HG03432 (cell line): Measurements from ENCODE around the gene NIPAL4.
A peak's percentile ranks its signal among the peaks of the same experiment; 100 is the strongest.
"Not testable (repeated sequence)": the region's sequence is repeated elsewhere in the genome, so short reads cannot be mapped to it uniquely, and the experiment has no call there.

Source experiments
- ATAC-seq: cut with Tn5 transposase; IDR thresholded peaks from one replicate; pipeline ENCODE4 v1.9.1; 2021; ENCODE audit warnings: mild to moderate bottlenecking, moderate library complexity; ENCODE audit not compliant: unreplicated experiment

Gene NIPAL4

GRCh38 chr5:157463081-157463480, 3.1 kb downstream of the NIPAL4 start:
- ATAC-seq, result no peak

- peak; percentile 7 for ATAC-seq
Observed at GRCh38 chr5:157463621-157464518, 3.9 kb downstream of the NIPAL4 start.

GRCh38 chr5:157464519-157465171, 4.6 kb downstream of the NIPAL4 start:
- peak; percentile 82 for ATAC-seq

- no peak for ATAC-seq
Observed at GRCh38 chr5:157468293-157468965, 8.4 kb downstream of the NIPAL4 start.

- no peak for ATAC-seq
Observed at GRCh38 chr5:157469073-157469472, 9.1 kb downstream of the NIPAL4 start.

- no peak for ATAC-seq
Observed at GRCh38 chr5:157469687-157470086, 9.7 kb downstream of the NIPAL4 start.

GRCh38 chr5:157470631-157471030, 10.6 kb downstream of the NIPAL4 start:
- ATAC-seq, result no peak

- ATAC-seq, result no peak
Observed at GRCh38 chr5:157471709-157472108, 11.7 kb downstream of the NIPAL4 start.

- no peak for ATAC-seq
Observed at GRCh38 chr5:157473383-157474320, 13.6 kb downstream of the NIPAL4 start.

GRCh38 chr5:157475432-157475831, 15.4 kb downstream of the NIPAL4 start:
- no peak for ATAC-seq

GRCh38 chr5:157476702-157477408, 16.8 kb downstream of the NIPAL4 start:
- ATAC-seq, result peak; percentile 76

- no peak for ATAC-seq
Observed at GRCh38 chr5:157477814-157478494, 17.9 kb downstream of the NIPAL4 start.

- ATAC-seq, result no peak
Observed at GRCh38 chr5:157478726-157479125, 18.7 kb downstream of the NIPAL4 start.

- ATAC-seq, result no peak
Observed at GRCh38 chr5:157479166-157479565, 19.2 kb downstream of the NIPAL4 start.

- no peak for ATAC-seq
Observed at GRCh38 chr5:157479612-157480510, 19.8 kb downstream of the NIPAL4 start.

GRCh38 chr5:157481265-157481664, 21.3 kb downstream of the NIPAL4 start:
- ATAC-seq, result no peak

GRCh38 chr5:157481666-157482065, 21.7 kb downstream of the NIPAL4 start:
- ATAC-seq, result no peak

GRCh38 chr5:157482702-157483101, 22.7 kb downstream of the NIPAL4 start:
- not testable (repeated sequence) for ATAC-seq
